NCI-H1105 (cell line): ENCODE measurements around the gene ZMYND8.
A peak's percentile ranks its signal among the peaks of the same experiment; 100 is the strongest.
"Not testable (repeated sequence)": the region's sequence is repeated elsewhere in the genome, so short reads cannot be mapped to it uniquely, and the experiment has no call there.

Experiments used
- DNase-seq: peaks from one replicate; lab custom pipeline; 2025; lab: John Stamatoyannopoulos, UW

The ZMYND8 gene

GRCh38 chr20:47356526-47357295 lies at the start of gene ZMYND8:
Gene ZMYND8 (minus strand): TSS chr20:47356699. CDS start chr20:47356670, 29 bp downstream.
- peak; percentile 87 for DNase-seq

- no peak for DNase-seq
Measured at GRCh38 chr20:47405775-47406325, 49.4 kb upstream of the ZMYND8 start.

GRCh38 chr20:47400685-47401084 lies 44.2 kb upstream of the ZMYND8 start:
- DNase-seq: no peak

- peak; percentile 90 for DNase-seq
Measured at GRCh38 chr20:47397652-47398301, 41.3 kb upstream of the ZMYND8 start.

- DNase-seq: peak; percentile 37
Measured at GRCh38 chr20:47396762-47397476, 40.4 kb upstream of the ZMYND8 start.

GRCh38 chr20:47393796-47394514 lies 37.5 kb upstream of the ZMYND8 start:
- not testable (repeated sequence) for DNase-seq

- no peak for DNase-seq
Measured at GRCh38 chr20:47392721-47393073, 36.2 kb upstream of the ZMYND8 start.

- no peak for DNase-seq
Measured at GRCh38 chr20:47392015-47392720, 35.7 kb upstream of the ZMYND8 start.

GRCh38 chr20:47391276-47392010 lies 34.9 kb upstream of the ZMYND8 start:
- no peak for DNase-seq

- DNase-seq: no peak
Measured at GRCh38 chr20:47389867-47390347, 33.4 kb upstream of the ZMYND8 start.

GRCh38 chr20:47385968-47386367 lies 29.5 kb upstream of the ZMYND8 start:
- not testable (repeated sequence) for DNase-seq

- DNase-seq: no peak
Measured at GRCh38 chr20:47382746-47383415, 26.4 kb upstream of the ZMYND8 start.

- DNase-seq: no peak
Measured at GRCh38 chr20:47380481-47380880, 24.0 kb upstream of the ZMYND8 start.

- DNase-seq: no peak
Measured at GRCh38 chr20:47379433-47380150, 23.1 kb upstream of the ZMYND8 start.

GRCh38 chr20:47377122-47377722 lies 20.7 kb upstream of the ZMYND8 start:
- DNase-seq: no peak

GRCh38 chr20:47376096-47376643 lies 19.7 kb upstream of the ZMYND8 start:
- not testable (repeated sequence) for DNase-seq

- not testable (repeated sequence) for DNase-seq
Measured at GRCh38 chr20:47374121-47374520, 17.6 kb upstream of the ZMYND8 start.

GRCh38 chr20:47373206-47373733 lies 16.8 kb upstream of the ZMYND8 start:
- no peak for DNase-seq
